Endothelial cell (in vitro differentiated cells): ENCODE measurements around the gene SLC28A1. TPM values are rescaled to one million over a fixed set of nuclear protein-coding genes. Genes with fewer than 3 reads are reported as not detected.

Source experiments
- DNase-seq: peaks from one replicate; pipeline ENCODE4 v3.0.0; 2021; ENCODE audit warnings: low spot score
- H3K27ac Mint-ChIP-seq: one replicate; pipeline ENCODE4 v1.8.0; 2021; ENCODE audit warnings: mixed read lengths, inconsistent platforms; ENCODE audit not compliant: unreplicated experiment
- H3K27me3 Mint-ChIP-seq: one replicate; pipeline ENCODE4 v1.8.0; 2021; ENCODE audit warnings: mild to moderate bottlenecking, moderate library complexity, mixed read lengths, inconsistent platforms; ENCODE audit not compliant: unreplicated experiment
- H3K36me3 Mint-ChIP-seq: one replicate; pipeline ENCODE4 v1.8.0; 2021; ENCODE audit warnings: mild to moderate bottlenecking, low read depth, mixed read lengths, inconsistent platforms; ENCODE audit not compliant: unreplicated experiment
- H3K4me1 Mint-ChIP-seq: one replicate; pipeline ENCODE4 v1.8.0; 2021; ENCODE audit warnings: mild to moderate bottlenecking, mixed read lengths, inconsistent platforms; ENCODE audit not compliant: unreplicated experiment
- H3K4me3 Mint-ChIP-seq: one replicate; pipeline ENCODE4 v1.8.0; 2021; ENCODE audit warnings: mild to moderate bottlenecking, mixed read lengths, inconsistent platforms; ENCODE audit not compliant: unreplicated experiment
- H3K9me3 Mint-ChIP-seq: one replicate; pipeline ENCODE4 v1.8.0; 2021; ENCODE audit warnings: mixed read lengths, inconsistent platforms; ENCODE audit not compliant: unreplicated experiment
- CTCF ChIP-seq: fragments of 200-600 bp; sonication (generic); IDR thresholded peaks from one replicate; pipeline ENCODE4 v1.5.0; 2021; ENCODE audit warnings: antibody characterized with exemption; ENCODE audit not compliant: unreplicated experiment
- total RNA-seq: library from RNA; stranded (reverse); fragmentation: NEBNext Ultra II Directional; extraction: Animal tissue kit (Norgen Biotek cat#: 25700); gene quantifications from one replicate; pipeline ENCODE4 v1.2.1, GENCODE V29; 2021; ENCODE audit not compliant: unreplicated experiment

SLC28A1 gene
- total RNA-seq, 1 donor from 2014 or later = not detected

GRCh38 chr15:84979651-84980050 is 95.2 kb downstream of the SLC28A1 start:
- peak; percentile 15 for DNase-seq
- Mint-ChIP-seq H3K4me3 (peak overlapping the region; percentile 94), H3K36me3 (peaks cover 8% of the 10 kb centered on the region), H3K27me3 (peaks cover 15% of the 10 kb centered on the region), H3K27ac (peak overlapping the region; percentile 8), H3K4me1 (peaks cover 32% of the 10 kb centered on the region), H3K9me3 (no peaks in the 10 kb centered on the region)
- TF ChIP-seq CTCF = no peak

GRCh38 chr15:84980196-84981053 is 96.0 kb downstream of the SLC28A1 start:
- no peak for TF ChIP-seq CTCF
- no peaks in the 10 kb centered on the region for H3K9me3 Mint-ChIP-seq
- peak overlapping the region; percentile 8 for H3K27ac Mint-ChIP-seq
- peak overlapping the region; percentile 94 for H3K4me3 Mint-ChIP-seq
- H3K4me1 Mint-ChIP-seq = peaks cover 34% of the 10 kb centered on the region
- peaks cover 8% of the 10 kb centered on the region for H3K36me3 Mint-ChIP-seq
- peaks cover 13% of the 10 kb centered on the region for H3K27me3 Mint-ChIP-seq
- DNase-seq = peak; percentile 79

GRCh38 chr15:84981054-84981710 is 96.7 kb downstream of the SLC28A1 start:
- Mint-ChIP-seq H3K36me3 (peaks cover 8% of the 10 kb centered on the region), H3K4me3 (peak overlapping the region; percentile 87), H3K27me3 (peaks cover 11% of the 10 kb centered on the region), H3K9me3 (no peaks in the 10 kb centered on the region), H3K4me1 (peaks cover 36% of the 10 kb centered on the region), H3K27ac (no peak overlapping the region)
- peak; percentile 98 for DNase-seq
- no peak for TF ChIP-seq CTCF

GRCh38 chr15:84981711-84982300 is 97.3 kb downstream of the SLC28A1 start, which contains the start of gene PDE8A:
Gene PDE8A (plus strand): TSS chr15:84981856. CDS start chr15:84982163, 307 bp downstream.
- TF ChIP-seq CTCF = no peak
- H3K9me3 Mint-ChIP-seq = no peaks in the 10 kb centered on the region
- peak within 1 kb of the TSS; percentile 91 for H3K27ac Mint-ChIP-seq
- peaks cover 11% of the 10 kb centered on the region for H3K36me3 Mint-ChIP-seq
- H3K27me3 Mint-ChIP-seq = peaks cover 8% of the 10 kb centered on the region
- peak within 1 kb of the TSS; percentile 94 for H3K4me3 Mint-ChIP-seq
- peaks cover 38% of the 10 kb centered on the region for H3K4me1 Mint-ChIP-seq
- DNase-seq = peak; percentile 53
